Measurements from ENCODE around the gene COG6. TPM values are rescaled to one million over a fixed set of nuclear protein-coding genes. Genes with fewer than 3 reads are reported as not detected.

Gene COG6
- total RNA-seq (2021) (23.7 and 24.3 TPM in 2 replicates), Bru-seq, nascent RNA (percentile 57 among the genes with signal in this experiment), BruChase-seq, experiment 1, labeled RNA remaining after a 2-hour chase (percentile 64 among the genes with signal in this experiment), BruChase-seq, experiment 2, labeled RNA remaining after a 6-hour chase (percentile 51 among the genes with signal in this experiment)
- long read RNA-seq, transcript COG6-204 (19 exons, 3,563 nt) = major isoform, 16 of 18 reads
- long read RNA-seq, partial matches to known transcripts = 0 of 18 reads
- long read RNA-seq, other reads (novel, unspliced or antisense) = 2 of 18 reads

DNA sequence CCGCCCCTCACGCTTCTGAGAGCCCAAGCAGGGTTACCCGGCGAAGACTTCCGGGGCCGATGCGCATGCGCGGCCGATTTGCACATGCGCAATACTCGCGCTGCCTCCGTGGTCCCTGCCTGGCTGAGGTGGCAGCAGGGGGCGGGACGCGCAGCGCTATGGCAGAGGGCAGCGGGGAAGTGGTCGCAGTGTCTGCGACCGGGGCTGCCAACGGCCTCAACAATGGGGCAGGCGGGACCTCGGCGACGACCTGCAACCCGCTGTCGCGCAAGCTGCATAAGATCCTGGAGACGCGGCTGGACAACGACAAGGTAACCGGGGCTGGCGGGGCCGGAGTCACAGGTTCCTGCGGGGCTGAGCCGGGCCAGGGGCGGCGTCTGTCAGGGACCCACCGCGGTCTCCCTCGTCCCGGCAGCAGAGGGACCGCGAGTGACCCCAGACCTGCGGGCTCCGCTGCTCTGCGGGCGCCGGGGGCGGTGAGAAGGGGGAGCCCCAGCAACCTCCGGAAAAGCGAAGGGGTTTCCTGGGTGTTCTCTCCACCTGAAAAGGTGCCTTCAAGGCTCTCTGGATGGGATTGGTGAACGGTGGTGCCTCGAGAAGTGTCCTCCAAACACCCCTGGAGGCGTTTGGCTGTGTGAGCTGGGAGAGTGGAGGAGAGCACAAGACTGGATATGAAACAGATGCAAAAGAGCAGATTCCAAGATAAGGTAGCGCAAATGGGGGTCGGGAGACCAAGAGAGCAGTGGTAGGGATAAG is at the start of gene COG6:
TSS of gene COG6 (plus strand) at position 94 of the 756 bp plus-strand sequence. CDS start at position 159, 65 bp downstream.
- Histone ChIP-seq H3K27me3 (ENCODE audit: insufficient read depth, low read depth) (no peaks in the 10 kb centered on the region), H3K4me2 (peak within 1 kb of the TSS; percentile 79), H3K27ac (no peak within 1 kb of the TSS), H4K20me1 (ENCODE audit: insufficient read depth) (no peaks in the 10 kb centered on the region), H3K4me3 (peak within 1 kb of the TSS; percentile 86), H3K4me1 (replicated peaks; ENCODE audit: insufficient read depth) (peaks cover 4% of the 10 kb centered on the region; the same call in 1 of the 2 replicates), H3F3A (ENCODE audit: insufficient read depth, low read depth) (no peaks in the 10 kb centered on the region), H3K79me2 (ENCODE audit: low read depth) (peaks cover 21% of the 10 kb centered on the region; the same call in 1 of the 2 replicates), H3K9me2 (ENCODE audit: insufficient read depth) (0 out of 2 replicates have a peak, but pooled peaks cover 11% of the 10 kb centered on the region), H2AFZ (peak within 1 kb of the TSS; percentile 97), H3K36me3 (ENCODE audit: low read depth) (0 out of 2 replicates have a peak, but pooled peaks cover 3% of the 10 kb centered on the region), H3K9me3 (ENCODE audit: insufficient read depth, low read depth) (no peaks in the 10 kb centered on the region)
- no peak for TF ChIP-seq CTCF (conservative IDR thresholded peaks at IDR 0.05)
- no peak for TF ChIP-seq EZH2 (IDR thresholded peaks at IDR 0.05; ENCODE audit: low read depth)
- no TSS peak for BruUV-seq (replicated peaks)
- peak; percentile 78 to 90 for DNase-seq
- CTCF ChIA-PET = no interaction called here
- intact Hi-C loops (cut with micrococcal nuclease; ENCODE audit: unreplicated experiment) = loop anchor here (5.0 kb wide), 1 partner anchor 618 kb away; the partner anchor contains the start of genes NHLRC3 and PROSER1
- POLR2A ChIA-PET (ENCODE audit: unreplicated experiment) = no interaction called here

GRCh38 chr13:39605677-39606320 is 49.7 kb upstream of the COG6 start:
- peaks cover 6% of the 10 kb centered on the region; the same call in 1 of the 2 replicates for H3K4me1 ChIP-seq (replicated peaks; ENCODE audit: insufficient read depth)
- CTCF ChIA-PET = no interaction called here
- no peaks in the 10 kb centered on the region for H3K9me3 ChIP-seq (ENCODE audit: insufficient read depth, low read depth)
- no peaks in the 10 kb centered on the region for H4K20me1 ChIP-seq (ENCODE audit: insufficient read depth)
- no peak overlapping the region for H3K4me3 ChIP-seq
- no peak overlapping the region for H3K4me2 ChIP-seq
- no peaks in the 10 kb centered on the region for H3K9me2 ChIP-seq (ENCODE audit: insufficient read depth)
- DNase-seq = no peak
- no peaks in the 10 kb centered on the region for H3K27me3 ChIP-seq (ENCODE audit: insufficient read depth, low read depth)
- TF ChIP-seq CTCF (conservative IDR thresholded peaks at IDR 0.05) = no peak
- TF ChIP-seq EZH2 (IDR thresholded peaks at IDR 0.05; ENCODE audit: low read depth) = no peak
- no peaks in the 10 kb centered on the region for H3F3A ChIP-seq (ENCODE audit: insufficient read depth, low read depth)
- H3K79me2 ChIP-seq (ENCODE audit: low read depth) = no peaks in the 10 kb centered on the region
- intact Hi-C loops (cut with micrococcal nuclease; ENCODE audit: unreplicated experiment) = no loop called here
- no peaks in the 10 kb centered on the region for H3K36me3 ChIP-seq (ENCODE audit: low read depth)
- H2AFZ ChIP-seq = no peak overlapping the region
- BruUV-seq (replicated peaks) = no TSS peak
- no peak overlapping the region for H3K27ac ChIP-seq
- POLR2A ChIA-PET (ENCODE audit: unreplicated experiment) = no interaction called here

DNA sequence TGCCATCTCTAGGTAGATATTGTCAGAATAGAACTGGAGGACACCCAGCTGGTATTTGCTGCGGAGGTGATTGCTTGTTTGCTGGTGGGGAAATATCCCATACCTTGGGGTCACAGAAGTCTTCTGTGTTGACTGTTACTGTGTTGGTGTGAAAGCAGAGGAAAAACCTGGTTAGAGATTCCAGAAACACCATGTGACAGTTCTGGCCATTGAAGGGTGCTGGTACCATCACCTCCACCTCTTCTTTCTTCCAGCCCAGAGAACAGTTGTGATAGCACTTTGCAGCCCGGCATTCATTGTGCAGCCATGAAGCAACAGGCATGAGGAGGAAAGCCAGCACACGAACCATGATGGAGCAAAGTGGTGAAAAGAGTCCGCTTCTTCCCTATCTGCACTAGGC is 47.6 kb upstream of the COG6 start:
- Histone ChIP-seq H3K9me2 (ENCODE audit: insufficient read depth) (no peaks in the 10 kb centered on the region), H3K4me1 (replicated peaks; ENCODE audit: insufficient read depth) (no peaks in the 10 kb centered on the region; the same call in 1 of the 2 replicates), H3K4me2 (no peak overlapping the region), H4K20me1 (ENCODE audit: insufficient read depth) (no peaks in the 10 kb centered on the region), H3K36me3 (ENCODE audit: low read depth) (no peaks in the 10 kb centered on the region), H3F3A (ENCODE audit: insufficient read depth, low read depth) (no peaks in the 10 kb centered on the region), H3K27ac (no peak overlapping the region), H3K4me3 (no peak overlapping the region), H3K79me2 (ENCODE audit: low read depth) (no peaks in the 10 kb centered on the region), H2AFZ (no peak overlapping the region), H3K9me3 (ENCODE audit: insufficient read depth, low read depth) (no peaks in the 10 kb centered on the region), H3K27me3 (ENCODE audit: insufficient read depth, low read depth) (no peaks in the 10 kb centered on the region)
- no TSS peak for BruUV-seq (replicated peaks)
- POLR2A ChIA-PET (ENCODE audit: unreplicated experiment) = no interaction called here
- intact Hi-C loops (cut with micrococcal nuclease; ENCODE audit: unreplicated experiment) = no loop called here
- TF ChIP-seq EZH2 (IDR thresholded peaks at IDR 0.05; ENCODE audit: low read depth) (no peak), CTCF (conservative IDR thresholded peaks at IDR 0.05) (no peak)
- CTCF ChIA-PET = no interaction called here
- DNase-seq = no peak

Data from PC-9 (cell line).